DMS53 treated with DMSO at 0.1 percent for 48 hours (cell line): Measurements from ENCODE around the gene WDR5B.
"Not testable (repeated sequence)": the region's sequence is repeated elsewhere in the genome, so short reads cannot be mapped to it uniquely, and the experiment has no call there.

Experiments
- DNase-seq: peaks from one replicate; lab custom pipeline; 2025; ENCODE audit not compliant: unreplicated experiment; lab: John Stamatoyannopoulos, UW

The WDR5B gene

DNA sequence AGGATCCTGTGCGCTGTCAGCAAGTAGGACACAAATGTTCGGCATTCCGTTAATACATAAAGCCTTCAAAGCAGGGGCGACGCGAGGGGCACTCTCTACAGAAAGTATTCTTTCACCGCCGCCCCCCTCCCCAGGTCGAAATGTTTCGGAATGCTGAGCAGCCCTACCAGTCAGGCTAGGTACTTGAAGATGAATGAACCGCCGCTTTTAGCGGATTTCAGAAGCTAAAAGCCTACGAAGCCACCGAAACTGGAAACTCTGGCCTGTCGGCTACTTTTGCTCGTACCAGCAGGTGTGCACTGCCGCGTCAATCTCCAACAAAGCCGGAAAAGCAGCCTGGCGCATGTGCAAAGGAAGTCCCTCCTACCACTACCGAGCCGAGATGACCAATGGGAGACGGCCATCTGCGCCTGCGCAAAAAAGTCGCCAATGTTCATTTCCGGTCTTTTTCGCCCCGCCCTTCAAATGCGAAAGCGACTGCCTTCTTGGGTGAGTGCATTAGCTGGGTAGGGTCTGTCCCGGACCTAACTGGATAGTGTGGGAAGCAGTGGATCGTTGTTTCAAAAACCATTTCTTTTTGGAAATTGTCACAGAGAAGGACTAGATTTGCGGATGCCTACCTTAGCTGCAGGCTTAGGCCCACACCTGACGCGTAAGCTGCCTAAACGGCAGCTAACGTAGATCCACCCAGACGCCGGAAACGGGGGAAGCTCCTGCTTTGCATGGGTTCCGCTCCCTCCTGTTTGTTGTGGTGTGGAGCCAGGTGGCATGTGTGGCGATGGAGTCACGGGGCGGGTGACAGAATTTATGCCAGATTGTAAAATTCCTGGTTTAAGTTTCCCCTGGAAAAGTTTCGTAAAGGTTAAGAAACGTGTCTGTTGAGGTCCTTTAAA lies at the start of gene WDR5B:
TSS of gene WDR5B (minus strand) at position 301 of the 893 bp plus-strand sequence. CDS start 534 bp downstream, outside the sequence.
- DNase-seq: no peak

DNA sequence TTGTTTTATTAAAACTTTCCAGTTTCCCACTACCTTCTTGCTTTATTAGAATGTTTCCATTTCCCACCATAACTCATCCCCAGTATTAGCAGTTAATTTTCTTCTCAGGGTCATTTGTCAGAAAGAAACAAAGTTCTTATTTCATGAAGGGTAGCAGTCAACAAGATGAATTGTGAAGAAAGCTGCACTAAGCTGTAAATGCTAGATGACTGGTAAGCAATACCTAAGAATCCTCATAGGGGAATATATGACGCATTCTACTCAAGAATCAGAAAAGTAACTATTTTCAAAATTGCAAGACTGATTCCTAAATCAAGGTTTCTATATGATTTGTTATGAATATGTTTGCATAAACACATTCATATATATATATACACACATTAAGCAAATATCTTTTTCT lies 48.8 kb upstream of the WDR5B start:
- no peak for DNase-seq

DNA sequence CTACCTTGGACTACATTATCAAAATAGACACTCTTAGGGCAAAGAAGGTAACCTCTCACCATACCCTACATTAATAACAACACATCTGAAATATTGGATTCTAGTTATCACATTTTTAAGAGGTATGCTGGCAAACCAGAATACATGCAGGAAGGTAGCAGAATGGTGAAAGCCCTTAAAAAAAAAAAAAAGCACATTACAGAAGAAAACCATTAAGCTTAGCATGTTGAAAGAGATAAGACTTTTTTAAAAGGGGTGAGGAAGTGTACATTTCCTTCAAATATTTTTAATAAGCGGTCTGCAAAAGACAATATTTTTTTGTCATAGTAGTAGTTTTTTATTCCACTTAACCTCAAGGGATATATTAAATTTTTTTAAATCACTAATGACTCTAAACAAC lies 46.5 kb upstream of the WDR5B start:
- no peak for DNase-seq

DNA sequence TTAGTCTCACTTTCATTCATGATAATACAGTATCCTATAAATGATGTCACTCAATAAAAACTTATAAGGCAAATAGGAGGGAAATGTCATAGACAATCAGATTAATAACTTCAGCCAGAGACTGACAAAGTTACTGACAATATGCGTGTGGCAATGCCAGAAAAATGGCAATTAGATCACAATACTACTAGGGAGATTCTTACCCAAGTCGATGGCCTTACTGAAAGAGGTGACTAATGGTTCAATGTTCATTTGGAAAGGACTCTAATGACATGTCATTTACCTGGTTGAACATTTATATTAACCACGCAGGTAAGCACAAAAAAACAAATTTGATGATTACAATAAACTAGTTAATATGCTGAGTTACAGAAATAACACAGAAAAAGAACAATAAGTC lies 45.9 kb upstream of the WDR5B start:
- no peak for DNase-seq

DNA sequence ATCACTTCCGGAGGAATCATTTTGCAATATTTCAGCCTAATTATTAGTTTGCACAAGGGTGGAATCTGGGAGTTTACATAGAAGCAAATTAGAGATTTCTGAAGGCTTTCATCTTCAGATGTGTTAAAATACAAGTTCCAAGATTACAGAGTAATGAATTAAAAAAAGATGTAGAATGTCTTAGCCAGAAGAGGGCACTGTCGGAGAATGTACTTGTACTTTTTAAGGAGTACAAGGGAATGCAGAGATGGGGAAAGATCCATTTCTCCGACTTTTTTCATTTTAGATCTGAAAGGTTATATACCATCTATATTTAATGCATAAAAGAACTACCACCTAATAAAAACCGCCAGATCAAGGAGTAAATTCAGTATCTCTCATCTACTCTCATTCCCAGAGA lies 43.1 kb upstream of the WDR5B start:
- no peak for DNase-seq

DNA sequence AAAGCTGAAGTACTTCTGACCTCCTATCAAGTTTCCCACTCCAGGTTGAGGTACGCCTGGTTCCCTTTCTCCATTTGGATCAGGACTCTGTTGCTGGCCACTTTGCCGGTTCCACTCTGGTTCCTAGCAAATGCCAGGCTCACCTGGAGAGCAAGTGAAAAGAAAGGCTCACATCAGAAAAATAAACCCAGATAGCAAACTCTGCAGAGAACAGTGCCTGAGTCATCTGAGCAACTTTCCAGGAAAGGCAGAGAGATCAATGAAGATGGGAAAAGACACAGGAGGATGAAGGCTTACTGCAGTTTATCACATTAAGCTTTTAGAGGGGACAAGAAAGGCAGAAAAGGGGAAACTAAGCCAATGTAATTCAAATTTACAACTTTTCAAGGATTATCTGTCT lies 41.8 kb upstream of the WDR5B start:
- no peak for DNase-seq

DNA sequence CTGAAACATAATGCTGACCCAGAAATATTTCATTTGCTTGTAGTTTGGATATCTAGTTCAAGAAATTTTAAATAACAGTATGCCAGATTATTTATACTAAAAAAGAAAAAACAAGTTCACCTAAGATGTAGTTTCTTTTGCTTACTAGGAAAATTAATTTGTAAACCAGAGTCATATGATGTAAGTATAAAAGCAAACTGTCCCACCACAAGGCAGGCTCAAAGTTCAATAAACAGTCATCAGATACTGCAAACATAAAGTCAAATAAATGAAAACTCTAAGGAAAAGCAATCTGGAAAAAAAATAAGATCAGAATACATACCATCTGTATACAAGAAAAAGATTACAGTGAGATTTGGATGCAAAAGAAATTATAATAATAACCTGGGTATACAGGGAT lies 40.2 kb upstream of the WDR5B start:
- DNase-seq: no peak

DNA sequence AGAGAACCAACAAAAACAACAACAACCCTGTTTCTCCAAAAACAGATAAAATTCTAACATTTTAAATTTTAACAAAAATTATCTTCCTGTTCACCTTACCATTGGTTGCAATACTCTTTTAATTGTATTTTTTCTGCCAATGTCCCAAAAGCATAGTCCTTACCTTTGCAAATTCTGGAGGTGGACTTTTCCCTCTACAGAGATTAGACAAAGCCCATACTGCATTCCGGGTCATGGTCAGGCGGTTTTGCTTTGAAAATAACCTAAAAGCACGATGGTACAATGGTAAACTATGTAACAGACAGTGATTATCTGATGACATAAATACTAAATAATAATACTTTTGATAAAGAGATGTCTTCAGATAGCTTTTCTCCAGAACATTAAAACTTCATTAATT lies 35.5 kb upstream of the WDR5B start:
- DNase-seq: no peak

DNA sequence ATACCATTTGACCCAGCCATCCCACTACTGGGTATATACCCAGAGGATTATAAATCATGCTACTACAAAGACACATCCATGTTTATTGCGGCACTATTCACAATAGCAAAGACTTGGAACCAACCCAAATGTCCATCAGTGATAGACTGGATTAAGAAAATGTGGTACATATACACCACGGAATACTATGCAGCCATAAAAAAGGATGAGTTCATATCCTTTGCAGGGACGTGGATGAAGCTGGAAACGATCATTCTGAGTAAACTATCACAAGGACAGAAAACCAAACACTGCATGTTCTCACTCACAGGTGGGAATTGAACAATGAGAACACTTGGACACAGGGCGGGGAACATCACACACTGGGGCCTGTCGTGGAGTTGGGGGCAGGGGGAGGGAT lies 32.4 kb upstream of the WDR5B start:
- not testable (repeated sequence) for DNase-seq

DNA sequence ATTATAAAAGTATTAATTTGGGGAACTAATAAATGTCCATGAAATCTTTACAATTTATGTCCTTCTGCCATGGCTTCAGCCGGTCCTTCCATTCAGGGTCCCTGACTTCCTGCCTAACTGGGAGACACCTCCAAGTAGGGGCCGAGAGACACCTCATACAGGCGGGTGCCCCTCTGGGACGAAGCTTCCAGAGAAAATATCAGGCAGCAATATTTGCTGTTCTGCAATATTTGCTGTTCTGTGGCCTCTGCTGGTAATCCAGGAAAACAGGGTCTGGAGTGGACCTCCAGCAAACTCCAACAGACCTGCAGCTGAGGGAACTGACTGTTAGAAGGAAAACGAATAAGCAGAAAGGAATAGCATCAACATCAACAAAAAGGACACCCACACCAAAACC lies 28.6 kb upstream of the WDR5B start:
- not testable (repeated sequence) for DNase-seq

DNA sequence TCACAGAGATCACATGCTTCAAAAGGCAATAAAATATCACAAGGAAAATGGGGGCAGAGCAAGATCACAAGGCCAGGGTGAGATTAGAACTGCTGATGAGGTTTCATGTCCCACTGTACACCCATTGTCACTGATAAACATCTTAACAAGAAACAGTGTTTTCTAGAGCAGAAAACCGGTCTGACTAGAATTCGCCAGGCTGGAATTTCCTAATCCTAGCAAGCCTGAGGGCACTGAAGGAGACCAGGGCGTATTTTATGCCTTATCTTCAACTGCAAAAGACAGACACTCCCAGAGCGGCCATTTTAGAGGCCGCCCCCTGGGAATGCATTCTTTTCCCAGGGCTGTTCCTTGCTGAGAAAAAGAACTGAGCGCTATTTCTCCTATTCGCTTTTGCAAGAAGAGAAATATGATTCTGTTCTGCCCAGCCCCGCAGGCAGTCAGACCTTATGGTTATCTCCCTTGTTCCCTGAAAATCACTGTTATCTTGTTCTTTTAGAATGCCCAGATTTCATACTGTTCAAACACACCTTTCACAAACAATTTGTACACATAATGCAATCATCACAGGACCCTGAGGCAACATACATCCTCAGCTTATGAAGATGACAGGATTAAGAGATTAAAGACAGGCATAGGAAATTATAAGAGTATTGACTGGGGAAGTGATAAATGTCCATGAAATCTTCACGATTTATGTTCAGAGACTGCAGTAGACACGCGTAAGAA lies 28.1 kb upstream of the WDR5B start:
- not testable (repeated sequence) for DNase-seq

DNA sequence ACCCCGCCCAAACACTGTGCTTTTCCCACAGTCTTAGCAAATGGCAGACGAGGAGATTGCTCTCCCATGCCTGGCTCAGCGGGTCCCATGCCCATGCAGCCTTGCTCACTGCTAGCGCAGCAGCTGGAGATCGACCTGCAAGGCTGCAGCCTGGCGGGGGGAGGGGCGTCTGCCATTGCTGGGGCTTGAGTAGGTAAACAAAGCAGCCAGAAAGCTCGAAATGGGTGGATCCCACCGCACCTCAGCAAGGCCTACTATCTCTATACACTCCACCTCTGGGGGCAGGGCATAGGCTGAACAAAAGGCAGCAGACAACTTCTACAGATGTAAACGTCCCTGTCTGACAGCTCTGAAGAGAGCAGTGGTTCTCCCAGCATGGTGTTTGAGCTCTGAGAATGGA lies 27.2 kb upstream of the WDR5B start:
- DNase-seq: no peak

DNA sequence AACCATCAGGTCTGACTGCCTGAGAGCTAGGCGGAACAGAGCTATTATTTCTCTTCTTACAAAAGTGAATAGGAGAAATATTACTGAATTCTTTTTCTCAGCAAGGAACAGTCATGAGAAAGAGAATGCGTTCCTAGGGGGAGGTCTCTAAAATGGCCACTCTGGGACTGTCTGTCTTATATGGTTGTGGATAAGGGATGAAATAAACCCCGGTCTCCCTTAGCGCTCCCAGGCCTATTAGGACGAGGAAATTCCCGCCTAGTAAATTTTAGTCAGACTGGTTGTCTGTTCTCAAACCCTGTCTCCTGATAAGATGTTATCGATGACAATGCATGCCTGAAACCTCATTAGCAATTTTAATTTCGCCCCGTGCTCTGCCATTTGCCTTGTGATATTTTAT lies 20.1 kb upstream of the WDR5B start:
- DNase-seq: no peak

DNA sequence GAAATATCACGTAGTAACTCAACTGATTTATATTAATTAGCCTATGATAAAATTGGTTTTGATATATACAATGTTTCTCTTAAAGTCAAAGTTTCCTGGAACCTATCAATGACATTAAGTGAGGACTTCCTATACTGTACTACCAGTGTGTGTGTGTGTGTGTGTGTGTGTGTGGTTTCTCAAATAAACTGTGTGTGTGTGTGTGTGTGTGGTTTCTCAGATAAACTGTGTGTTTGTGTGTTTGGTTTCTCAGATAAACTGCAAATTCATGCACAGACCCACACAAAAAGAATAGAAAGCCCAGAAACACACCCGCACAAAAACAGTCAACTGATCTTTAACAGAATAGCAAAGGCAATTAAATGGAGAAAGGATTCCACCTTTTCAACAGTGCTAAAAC lies 14.5 kb upstream of the WDR5B start:
- no peak for DNase-seq

DNA sequence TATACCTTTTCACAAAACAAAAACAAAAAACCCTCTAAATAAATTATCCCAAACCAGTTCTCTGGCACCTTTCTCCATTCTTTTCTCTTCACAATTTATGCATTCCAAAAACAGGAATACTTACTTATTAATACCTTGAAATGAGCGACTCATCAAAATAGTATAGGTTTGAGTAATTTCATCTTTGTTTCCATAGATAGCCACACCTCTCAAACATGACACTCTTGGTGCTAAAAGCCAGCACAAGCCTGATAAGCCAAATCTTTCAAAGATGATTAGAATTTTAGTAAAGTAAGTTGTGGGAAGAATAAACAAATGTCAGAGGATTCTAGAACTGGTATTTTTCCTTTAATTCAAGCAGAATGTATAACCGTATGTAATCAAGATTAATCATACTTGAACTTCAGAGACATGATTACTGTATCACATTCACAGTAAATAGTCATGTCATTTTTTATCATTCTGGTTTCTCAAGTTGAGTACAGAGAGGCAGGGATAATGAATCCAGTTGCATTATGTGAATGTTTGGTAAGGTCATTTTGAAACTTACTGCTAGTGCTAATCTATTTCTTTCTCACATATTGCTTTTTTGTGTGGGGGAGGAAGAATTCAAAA lies 12.1 kb upstream of the WDR5B start:
- DNase-seq: no peak

DNA sequence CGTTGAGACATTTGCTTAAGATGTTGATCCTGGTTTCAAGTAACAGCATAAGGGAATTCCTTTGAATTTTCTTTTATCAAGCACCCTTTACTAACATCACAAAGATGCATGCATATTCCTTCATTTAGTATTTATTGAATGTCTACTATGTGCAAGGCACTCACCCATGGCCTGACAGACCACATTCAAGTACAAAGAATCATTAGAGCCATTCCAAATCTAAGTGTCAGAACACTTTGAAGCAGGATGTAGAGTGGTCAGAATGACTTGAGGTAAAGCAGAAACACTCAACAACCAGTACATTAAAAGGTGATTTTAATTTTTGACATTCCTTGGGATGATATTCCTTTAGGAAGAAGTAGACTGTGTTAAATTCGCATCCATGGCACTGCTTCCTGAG lies 6.0 kb upstream of the WDR5B start:
- DNase-seq: no peak

DNA sequence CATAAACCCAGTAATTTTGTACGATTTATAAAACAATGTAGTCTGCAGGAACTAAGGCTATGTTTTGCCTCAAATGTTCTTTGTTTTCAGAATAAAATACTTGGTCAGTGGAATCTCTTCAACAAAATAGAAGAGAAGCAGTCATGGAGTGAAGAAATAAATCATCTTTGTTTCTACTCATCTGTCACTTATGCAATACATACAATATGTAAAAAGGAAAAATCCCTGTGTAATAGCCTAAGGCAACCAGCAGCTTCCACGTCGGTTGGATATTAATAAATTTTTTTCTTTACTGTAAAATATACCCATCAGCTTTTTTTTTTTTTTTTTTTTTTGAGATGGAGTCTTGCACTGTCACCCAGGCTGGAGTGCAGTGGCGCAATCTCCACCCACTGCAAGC lies 5.2 kb upstream of the WDR5B start:
- DNase-seq: no peak

DNA sequence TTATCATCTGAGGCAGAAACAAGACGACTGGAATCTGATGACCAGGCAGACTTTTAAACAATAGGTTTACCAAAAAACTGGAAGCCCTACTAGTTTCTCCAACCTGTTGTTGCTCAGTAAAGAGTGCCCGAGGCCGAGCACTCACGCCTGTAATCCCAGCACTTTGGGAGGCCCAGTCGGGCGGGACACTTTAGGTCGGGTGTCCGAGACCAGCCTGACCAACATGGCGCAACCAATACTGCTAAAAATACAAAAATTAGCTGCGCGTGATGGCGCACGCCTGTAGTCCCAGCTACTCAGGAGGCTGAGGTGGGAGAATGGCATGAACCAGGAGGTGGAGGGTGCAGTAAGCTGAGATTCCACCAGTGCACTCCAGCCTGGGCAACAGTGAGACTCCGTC lies 1.1 kb upstream of the WDR5B start:
- DNase-seq: no peak

DNA sequence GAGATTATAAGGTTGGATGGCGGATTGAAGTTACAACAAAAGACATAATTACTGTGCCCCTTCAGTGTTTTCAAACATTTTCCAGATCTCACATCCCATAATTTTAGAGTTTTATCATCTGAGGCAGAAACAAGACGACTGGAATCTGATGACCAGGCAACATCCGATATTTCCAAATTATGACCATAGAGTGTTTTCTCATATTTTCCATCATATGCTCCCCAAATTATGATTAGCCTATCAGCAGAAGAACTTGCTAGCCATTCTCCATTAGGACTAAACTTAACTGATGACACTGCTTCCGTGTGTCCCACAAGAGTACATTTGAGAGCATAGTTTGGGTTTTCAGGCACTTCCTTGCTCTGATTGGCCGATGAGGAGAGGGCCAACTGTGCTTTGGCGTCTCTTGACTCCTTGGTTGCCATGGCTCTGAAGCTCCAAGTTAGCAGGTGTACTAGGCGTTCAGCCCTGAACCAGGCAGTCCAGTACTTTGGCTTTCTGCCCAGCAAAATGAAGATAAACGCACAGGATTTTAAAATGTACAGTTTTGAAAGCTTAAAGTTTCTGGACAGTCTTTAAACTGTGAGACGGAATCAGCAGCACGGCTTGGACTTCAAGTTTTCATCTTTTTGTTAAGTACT lies 638 bp downstream of the WDR5B start:
- no peak for DNase-seq

DNA sequence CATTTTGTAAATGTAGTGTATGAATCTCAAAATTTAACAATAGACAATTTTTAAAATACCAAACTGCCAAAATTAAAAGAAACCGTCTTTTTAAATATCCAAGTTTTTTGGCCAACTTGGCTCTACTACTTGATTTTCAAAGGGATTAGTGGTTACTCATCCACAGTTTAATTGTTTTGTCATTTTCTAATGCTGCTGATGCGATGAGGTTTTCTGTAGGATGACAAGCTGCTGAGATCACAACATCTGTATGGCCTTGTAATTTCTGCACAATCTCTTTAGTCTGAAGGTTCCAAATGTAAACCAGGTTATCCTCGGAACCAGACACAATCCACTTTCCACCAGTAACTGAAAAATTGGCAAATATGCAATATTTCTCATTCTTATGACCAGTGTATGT lies 1.5 kb downstream of the WDR5B start:
- DNase-seq: no peak

DNA sequence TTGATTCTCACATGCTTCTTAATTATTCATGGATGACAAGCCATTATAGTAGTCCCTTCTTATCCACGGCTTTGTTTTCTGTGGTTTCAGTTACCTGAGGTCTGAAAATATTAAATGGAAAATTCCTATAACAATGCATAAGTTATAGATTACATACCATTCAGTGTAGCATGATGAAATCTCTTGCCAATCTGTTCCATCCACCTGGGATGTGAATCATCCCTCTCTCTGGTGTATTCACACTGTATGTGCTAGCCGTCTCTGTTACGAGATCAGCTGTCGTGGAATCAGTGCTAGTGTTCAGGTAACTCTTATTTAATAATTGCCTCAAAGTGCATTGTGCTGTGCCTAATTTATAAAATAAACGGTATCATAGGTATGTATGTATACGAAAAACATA lies 5.2 kb downstream of the WDR5B start:
- no peak for DNase-seq

DNA sequence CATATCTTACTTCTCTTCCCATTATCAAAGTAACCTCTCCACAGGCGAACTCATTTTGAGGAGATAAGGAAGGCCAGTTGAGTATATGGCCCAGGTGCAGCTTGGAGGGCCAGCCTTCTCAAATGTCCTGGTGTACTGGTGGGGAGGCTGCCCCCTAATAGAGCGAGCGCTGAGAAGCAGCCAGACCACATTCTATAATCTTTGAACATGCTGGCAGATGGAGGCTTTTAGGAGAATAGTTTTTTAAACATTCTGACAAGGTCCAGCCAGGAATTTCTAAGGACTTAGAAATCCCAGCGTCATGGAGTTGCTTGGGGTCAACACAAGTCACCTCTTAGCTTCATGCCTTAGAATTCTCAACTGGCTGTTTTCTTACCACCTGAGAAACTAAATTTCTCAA lies 5.8 kb downstream of the WDR5B start:
- DNase-seq: no peak
